Non-pigmented ciliary epithelial cell (primary cell): ENCODE data around the gene RNU6-9.

ENCODE experiments used
- DNase-seq: peaks from one replicate; pipeline ENCODE4 v3.0.0-alpha.2; 2010; ENCODE audit warnings: low read depth

The RNU6-9 gene

GRCh38 chr19:919199-920050 is 26.1 kb downstream of the RNU6-9 start:
- no peak for DNase-seq

- DNase-seq, result no peak
These were observed 27.0 kb downstream of the RNU6-9 start for GRCh38 chr19:920051-920864.

GRCh38 chr19:924553-925086 is 31.3 kb downstream of the RNU6-9 start:
- DNase-seq, result no peak

- DNase-seq, result no peak
These were observed 31.8 kb downstream of the RNU6-9 start for GRCh38 chr19:925087-925525.

- no peak for DNase-seq
These were observed 32.4 kb downstream of the RNU6-9 start, which contains the start of gene ARID3A for GRCh38 chr19:925526-926322. Gene ARID3A, plus strand, starts transcription at chr19:926035. Its CDS starts 3,494 bp downstream, at chr19:929529.

GRCh38 chr19:926323-926588 is 33.0 kb downstream of the RNU6-9 start:
- DNase-seq, result no peak

- no peak for DNase-seq
These were observed 33.5 kb downstream of the RNU6-9 start for GRCh38 chr19:926589-927350.

GRCh38 chr19:927351-927779 is 34.1 kb downstream of the RNU6-9 start:
- no peak for DNase-seq

- DNase-seq, result no peak
These were observed 34.6 kb downstream of the RNU6-9 start for GRCh38 chr19:927780-928401.

- no peak for DNase-seq
These were observed 35.4 kb downstream of the RNU6-9 start for GRCh38 chr19:928471-929202.

GRCh38 chr19:929203-929890 is 36.1 kb downstream of the RNU6-9 start:
- DNase-seq, result no peak

- DNase-seq, result no peak
These were observed 36.6 kb downstream of the RNU6-9 start for GRCh38 chr19:929891-930258.

GRCh38 chr19:931860-932647 is 38.8 kb downstream of the RNU6-9 start:
- DNase-seq, result no peak

- peak; percentile 75 for DNase-seq
These were observed 39.6 kb downstream of the RNU6-9 start for GRCh38 chr19:932648-933552.

GRCh38 chr19:933553-933882 is 40.2 kb downstream of the RNU6-9 start:
- DNase-seq, result no peak

- no peak for DNase-seq
These were observed 41.0 kb downstream of the RNU6-9 start for GRCh38 chr19:934197-934840.

- DNase-seq, result no peak
These were observed 41.7 kb downstream of the RNU6-9 start for GRCh38 chr19:934865-935479.
